ENCODE results near the gene CFAP52.
"Not testable (repeated sequence)": the region's sequence is repeated elsewhere in the genome, so short reads cannot be mapped to it uniquely, and the experiment has no call there.

GRCh38 chr17:9640388-9640787, 63.9 kb downstream of the CFAP52 start:
- TF ChIP-seq ATF2 (CRISPR knock-in tag; IDR thresholded peaks at IDR 0.05; ENCODE audit: borderline replicate concordance, low read depth); ZNF263 (CRISPR knock-in tag; IDR thresholded peaks at IDR 0.05; ENCODE audit: low read depth); CTCF (IDR thresholded peaks at IDR 0.05); ZNF532 (CRISPR knock-in tag; IDR thresholded peaks at IDR 0.05; ENCODE audit: borderline replicate concordance): not testable (repeated sequence)

Data from WTC11 (cell line).